Colonic mucosa (tissue), 4 donors: ENCODE measurements around the gene XCL1. TPM values are rescaled to one million over a fixed set of nuclear protein-coding genes. Genes with fewer than 3 reads are reported as not detected.
"Not testable (repeated sequence)": the region's sequence is repeated elsewhere in the genome, so short reads cannot be mapped to it uniquely, and the experiment has no call there.

Experiments
- DNase-seq: peaks from one replicate; pipeline ENCODE4 v3.0.0-alpha.2; 2020
- H3K27ac ChIP-seq: fragments of 200-600 bp; one replicate; pipeline ENCODE4 v1.8.0; 2021
- H3K27me3 ChIP-seq: fragments of 200-600 bp; one replicate; pipeline ENCODE4 v1.8.0; 2021
- H3K36me3 ChIP-seq: fragments of 200-600 bp; one replicate; pipeline ENCODE4 v1.8.0; 2021
- H3K4me1 ChIP-seq: fragments of 200-600 bp; one replicate; pipeline ENCODE4 v1.8.0; 2021; ENCODE audit warnings: mild to moderate bottlenecking
- H3K4me3 ChIP-seq: fragments of 200-600 bp; one replicate; pipeline ENCODE4 v1.8.0; 2021
- H3K9ac ChIP-seq, 2 donors: one replicate each; pipeline ENCODE4 v1.7.0; 2013; ENCODE audit warnings: control low read depth in 2 of 2, low read depth in 2 of 2, low read length in 2 of 2
- H3K9me3 ChIP-seq: fragments of 200-600 bp; one replicate; pipeline ENCODE4 v1.8.0; 2021
- intact Hi-C: fragments of 100-400 bp; cut with DNase I; formaldehyde crosslinking; loops from one replicate; pipeline ENCODE4 v1.14.1; 2022
- total RNA-seq, 2 donors: library from RNA; stranded (reverse); fragmentation: NEBNext Ultra II Directional in 1 of 2; extraction: Animal tissue kit (Norgen Biotek cat#: 25700) in 1 of 2; gene quantifications; one replicate each; pipeline ENCODE4 v1.2.1, GENCODE V29; 2021
- TF ChIP-seq, protein P1 (sequence below): fragments of 200-600 bp; IDR thresholded peaks from one replicate; pipeline ENCODE4 v1.8.0; 2022; ENCODE audit warnings: antibody characterized with exemption, mild to moderate bottlenecking
- donor health status: healthy.
- donor health status: DM: no; HTN: no; CAD: no.
- donor health status: DM: no; HTN: no; CAD: no.

Gene XCL1
- total RNA-seq, 2 donors from 2014 or later = 0.17 TPM; not detected in 1

DNA sequence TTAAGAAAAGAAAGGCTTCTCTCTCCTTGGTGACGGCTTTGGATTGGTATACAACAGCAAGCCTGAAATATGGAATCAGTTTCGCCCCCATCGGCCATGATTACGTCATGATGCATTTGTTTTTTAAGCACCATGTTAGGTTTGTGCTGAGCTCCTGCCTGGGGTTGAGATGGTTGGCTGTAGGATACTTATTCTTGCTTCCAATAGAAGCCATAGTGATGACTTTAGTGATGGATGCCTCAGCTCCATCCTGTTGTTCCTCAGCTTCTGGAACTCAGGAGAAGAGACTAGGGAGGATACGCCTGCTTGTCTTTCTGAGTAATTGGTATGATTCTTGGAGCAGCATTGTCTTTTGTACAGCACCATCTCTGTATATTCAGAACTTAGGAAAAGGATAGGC is 14.7 kb downstream of the XCL1 start:
- intact Hi-C loops = no loop called here
- TF ChIP-seq, protein P1, sequence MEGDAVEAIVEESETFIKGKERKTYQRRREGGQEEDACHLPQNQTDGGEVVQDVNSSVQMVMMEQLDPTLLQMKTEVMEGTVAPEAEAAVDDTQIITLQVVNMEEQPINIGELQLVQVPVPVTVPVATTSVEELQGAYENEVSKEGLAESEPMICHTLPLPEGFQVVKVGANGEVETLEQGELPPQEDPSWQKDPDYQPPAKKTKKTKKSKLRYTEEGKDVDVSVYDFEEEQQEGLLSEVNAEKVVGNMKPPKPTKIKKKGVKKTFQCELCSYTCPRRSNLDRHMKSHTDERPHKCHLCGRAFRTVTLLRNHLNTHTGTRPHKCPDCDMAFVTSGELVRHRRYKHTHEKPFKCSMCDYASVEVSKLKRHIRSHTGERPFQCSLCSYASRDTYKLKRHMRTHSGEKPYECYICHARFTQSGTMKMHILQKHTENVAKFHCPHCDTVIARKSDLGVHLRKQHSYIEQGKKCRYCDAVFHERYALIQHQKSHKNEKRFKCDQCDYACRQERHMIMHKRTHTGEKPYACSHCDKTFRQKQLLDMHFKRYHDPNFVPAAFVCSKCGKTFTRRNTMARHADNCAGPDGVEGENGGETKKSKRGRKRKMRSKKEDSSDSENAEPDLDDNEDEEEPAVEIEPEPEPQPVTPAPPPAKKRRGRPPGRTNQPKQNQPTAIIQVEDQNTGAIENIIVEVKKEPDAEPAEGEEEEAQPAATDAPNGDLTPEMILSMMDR = no peak
- H3K27me3 ChIP-seq = no peaks in the 10 kb centered on the region
- H3K36me3 ChIP-seq = no peaks in the 10 kb centered on the region
- no peaks in the 10 kb centered on the region for H3K4me1 ChIP-seq
- DNase-seq = no peak
- H3K9me3 ChIP-seq = no peaks in the 10 kb centered on the region
- no peak overlapping the region for H3K4me3 ChIP-seq
- H3K27ac ChIP-seq = no peak overlapping the region
- no peak overlapping the region for H3K9ac ChIP-seq

DNA sequence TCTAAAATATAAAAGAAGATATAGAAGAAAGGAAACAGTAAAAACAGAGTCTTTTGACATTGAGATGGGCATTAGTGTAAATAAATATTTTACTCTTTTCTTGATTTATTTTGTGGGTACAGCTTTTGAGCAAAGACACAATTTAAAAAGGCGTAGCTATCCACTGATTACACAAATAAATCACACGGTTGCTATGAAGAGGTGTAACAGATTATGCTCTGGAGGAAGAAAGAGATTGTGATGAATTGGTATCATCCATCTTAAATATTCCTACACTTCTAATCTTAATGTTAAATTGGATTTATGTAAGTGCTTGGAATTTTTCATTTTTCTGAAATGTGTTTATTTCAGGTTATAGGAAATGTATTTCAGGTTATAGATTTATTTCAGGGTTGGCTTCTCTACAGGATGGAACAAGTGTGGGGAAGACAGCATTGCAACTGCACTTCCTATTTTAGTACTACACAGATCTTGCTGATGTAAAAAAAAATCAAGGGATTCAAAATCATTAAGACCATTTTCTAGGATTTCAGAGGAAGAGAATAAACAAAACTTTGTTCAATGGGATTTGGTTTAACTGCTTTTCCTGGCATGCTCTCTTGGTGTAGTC is 15.3 kb downstream of the XCL1 start:
- TF ChIP-seq, protein P1 = no peak
- DNase-seq = no peak
- Histone ChIP-seq H3K9me3 (no peaks in the 10 kb centered on the region), H3K27ac (no peak overlapping the region), H3K4me3 (no peak overlapping the region), H3K4me1 (no peaks in the 10 kb centered on the region), H3K9ac (no peak overlapping the region), H3K27me3 (no peaks in the 10 kb centered on the region), H3K36me3 (no peaks in the 10 kb centered on the region)
- intact Hi-C loops = no loop called here

DNA sequence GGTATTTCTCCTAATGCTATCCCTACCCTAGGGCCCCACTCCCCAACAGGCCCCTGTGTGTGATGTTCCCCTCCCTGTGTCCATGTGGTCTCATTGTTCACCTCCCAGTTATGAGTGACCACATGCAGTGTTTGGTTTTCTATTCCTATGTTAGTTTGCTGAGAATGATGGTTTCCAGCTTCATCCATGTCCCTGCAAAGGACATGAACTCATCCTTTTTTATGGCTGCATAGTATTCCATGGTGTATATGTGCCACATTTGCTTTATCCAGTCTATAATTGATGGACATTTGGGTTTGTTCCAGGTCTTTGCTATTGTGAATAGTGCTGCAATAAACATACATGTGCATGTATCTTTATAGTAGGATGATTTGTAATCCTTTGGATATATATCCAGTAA is 19.0 kb downstream of the XCL1 start:
- DNase-seq, H3K4me3 ChIP-seq, H3K9ac ChIP-seq, H3K36me3 ChIP-seq, H3K4me1 ChIP-seq, H3K9me3 ChIP-seq, intact Hi-C loops, H3K27ac ChIP-seq, H3K27me3 ChIP-seq: not testable (repeated sequence)

DNA sequence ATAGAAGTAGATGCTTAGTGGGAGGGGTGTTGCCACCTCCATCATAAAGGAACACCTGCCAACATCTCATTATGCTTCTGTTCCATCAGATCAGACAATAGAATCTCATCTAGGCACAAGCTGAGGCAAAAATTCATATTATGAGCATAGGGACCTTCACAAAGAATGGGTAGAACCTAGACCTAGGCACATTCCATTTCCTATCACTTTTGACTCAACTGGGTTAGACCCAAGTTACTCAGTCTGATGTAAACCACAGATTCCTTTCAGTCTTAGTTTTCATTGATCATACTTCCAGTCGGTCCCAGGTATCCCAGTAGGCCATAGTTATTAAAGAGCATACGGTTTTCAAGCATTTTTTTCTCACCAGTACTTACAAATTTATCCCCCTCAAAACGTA is 21.7 kb downstream of the XCL1 start:
- Histone ChIP-seq H3K9ac (no peak overlapping the region), H3K4me3 (no peak overlapping the region), H3K36me3 (no peaks in the 10 kb centered on the region), H3K27me3 (no peaks in the 10 kb centered on the region), H3K27ac (no peak overlapping the region), H3K9me3 (no peaks in the 10 kb centered on the region), H3K4me1 (no peaks in the 10 kb centered on the region)
- TF ChIP-seq, protein P1 = no peak
- intact Hi-C loops = no loop called here
- no peak for DNase-seq

DNA sequence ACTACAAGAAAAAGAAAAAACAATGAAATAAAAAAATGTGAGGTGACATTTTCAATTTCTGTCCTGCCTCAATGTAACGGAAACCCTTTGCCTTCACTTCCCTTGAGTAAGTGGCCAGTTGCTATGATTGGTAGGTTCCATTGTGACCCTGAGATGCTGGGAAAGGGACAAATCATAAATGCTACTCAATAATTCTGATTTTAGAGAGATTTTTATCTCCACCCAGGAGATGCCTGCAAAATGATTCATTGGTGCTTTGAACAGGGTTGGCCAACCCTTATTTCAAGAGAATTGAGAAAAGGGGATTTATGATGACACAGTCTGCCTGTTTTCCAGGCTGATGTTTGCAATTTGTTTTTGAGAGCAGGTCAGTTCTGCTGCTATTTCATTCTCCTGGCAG is 22.5 kb downstream of the XCL1 start:
- Histone ChIP-seq H3K9me3 (no peaks in the 10 kb centered on the region), H3K4me1 (no peaks in the 10 kb centered on the region), H3K27ac (no peak overlapping the region), H3K27me3 (no peaks in the 10 kb centered on the region), H3K36me3 (no peaks in the 10 kb centered on the region), H3K9ac (no peak overlapping the region), H3K4me3 (no peak overlapping the region)
- DNase-seq = no peak
- TF ChIP-seq, protein P1 = no peak
- intact Hi-C loops = no loop called here

DNA sequence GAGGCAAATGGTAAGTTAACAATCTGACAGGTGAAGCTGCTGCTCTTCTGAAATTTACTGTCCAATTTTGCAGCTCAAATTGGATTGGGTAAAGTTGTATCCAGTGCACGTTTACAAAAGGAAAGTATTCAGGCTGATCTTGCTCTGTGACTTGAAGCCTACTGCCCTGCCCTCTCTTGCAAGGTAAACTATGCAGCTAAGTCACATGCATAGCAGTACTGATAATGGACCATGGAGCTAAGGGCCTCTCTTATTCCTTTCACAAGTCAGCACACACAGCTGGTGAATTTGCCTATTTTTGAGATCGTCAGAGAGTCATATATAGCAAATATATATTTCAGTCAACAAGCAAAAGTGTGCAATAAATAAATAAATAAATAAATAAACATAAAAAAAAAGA is 23.2 kb downstream of the XCL1 start:
- H3K36me3 ChIP-seq = no peaks in the 10 kb centered on the region
- intact Hi-C loops = loop anchor here (10.0 kb wide), 1 partner anchor 945 kb away; no protein-coding TSS in a partner anchor
- TF ChIP-seq, protein P1 = no peak
- H3K27me3 ChIP-seq = no peaks in the 10 kb centered on the region
- no peak for DNase-seq
- no peak overlapping the region for H3K9ac ChIP-seq
- no peaks in the 10 kb centered on the region for H3K9me3 ChIP-seq
- no peak overlapping the region for H3K27ac ChIP-seq
- no peak overlapping the region for H3K4me3 ChIP-seq
- H3K4me1 ChIP-seq = no peaks in the 10 kb centered on the region
